ENCODE measurements around the gene UPF1. TPM values are rescaled to one million over a fixed set of nuclear protein-coding genes. Genes with fewer than 3 reads are reported as not detected.

UPF1 gene
- total and polyA plus RNA-seq, 12 donors = 27.6 to 141 (median 72.3) TPM

- TF ChIP-seq CTCF (IDR thresholded peaks at IDR 0.05) (no peak), POLR2A (IDR thresholded peaks at IDR 0.05) (no peak)
- Histone ChIP-seq H3K27ac (no peak overlapping the region), H3K4me1 (replicated peaks in 1 of 2) (no peaks in the 10 kb centered on the region), H3K4me3 (no peak overlapping the region), H3K9me3 (replicated peaks in 1 of 3) (no peaks in the 10 kb centered on the region), H3K27me3 (no peaks in the 10 kb centered on the region), H3K36me3 (replicated peaks in 1 of 2) (no peaks in the 10 kb centered on the region)
- 88 to 93% (median 91%) methylated on average over 19 to 25 of the region's 25 CpGs for WGBS, 4 donors
- no peak for DNase-seq
- intact Hi-C loops (cut with DNase I) = no loop called here
Measured at GRCh38 chr19:18878058-18878797, 46.5 kb downstream of the UPF1 start.

DNA sequence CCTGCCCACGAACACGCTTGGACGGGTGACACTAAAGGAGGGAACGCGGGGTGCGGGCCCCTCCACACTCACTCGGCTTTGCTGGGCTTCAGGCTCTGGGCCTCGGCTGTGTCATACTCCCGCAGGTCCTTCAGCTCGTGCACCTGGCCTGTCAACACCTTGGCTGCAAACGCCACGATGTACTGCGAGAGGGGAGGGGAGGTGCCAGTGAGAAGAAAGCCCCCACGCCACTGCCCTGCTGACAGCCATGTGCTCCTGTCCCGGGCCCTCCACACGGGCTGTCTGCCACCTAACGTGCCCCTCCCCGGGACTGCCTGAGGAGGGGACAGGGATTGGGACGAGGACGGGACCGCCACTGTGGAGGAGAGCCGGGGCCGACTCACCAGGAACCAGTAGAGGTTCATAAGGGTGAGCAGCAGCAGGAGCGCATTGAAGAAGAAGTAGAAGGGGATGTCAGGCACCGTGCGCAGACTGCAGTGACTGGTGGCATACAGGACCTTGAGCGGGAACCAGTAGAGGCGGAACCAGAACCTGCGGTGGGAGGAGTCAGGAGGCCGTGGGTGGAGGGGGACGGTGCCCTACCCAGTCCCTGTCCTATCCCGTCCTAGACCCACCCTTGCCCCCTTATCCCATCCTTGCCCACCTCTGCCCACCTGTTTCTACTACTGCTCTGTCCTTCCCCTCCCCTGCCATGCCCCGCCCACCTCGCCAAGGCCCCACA, 47.3 kb downstream of the UPF1 start:
- no peaks in the 10 kb centered on the region for H3K9me3 ChIP-seq (replicated peaks in 1 of 3)
- H3K36me3 ChIP-seq (replicated peaks in 1 of 2) = no peaks in the 10 kb centered on the region
- WGBS, 4 donors = 87 to 92% (median 89%) methylated on average over 20 to 34 of the region's 34 CpGs
- no peak overlapping the region for H3K27ac ChIP-seq
- no peaks in the 10 kb centered on the region for H3K4me1 ChIP-seq (replicated peaks in 1 of 2)
- H3K27me3 ChIP-seq = no peaks in the 10 kb centered on the region
- intact Hi-C loops (cut with DNase I) = no loop called here
- DNase-seq = no peak
- no peak overlapping the region for H3K4me3 ChIP-seq
- TF ChIP-seq POLR2A (IDR thresholded peaks at IDR 0.05) = no peak
- TF ChIP-seq CTCF (IDR thresholded peaks at IDR 0.05) = no peak

- no peaks in the 10 kb centered on the region for H3K9me3 ChIP-seq (replicated peaks in 1 of 3)
- TF ChIP-seq CTCF (IDR thresholded peaks at IDR 0.05) (no peak), POLR2A (IDR thresholded peaks at IDR 0.05) (no peak)
- H3K4me3 ChIP-seq = no peak overlapping the region
- WGBS, 4 donors = 68 to 72% (median 69%) methylated on average over 11 to 13 of the region's 13 CpGs
- DNase-seq = no peak
- no peak overlapping the region for H3K27ac ChIP-seq
- no peaks in the 10 kb centered on the region for H3K36me3 ChIP-seq (replicated peaks in 1 of 2)
- H3K27me3 ChIP-seq = no peaks in the 10 kb centered on the region
- H3K4me1 ChIP-seq (replicated peaks in 1 of 2) = no peaks in the 10 kb centered on the region
- intact Hi-C loops (cut with DNase I) = no loop called here
Measured at GRCh38 chr19:18879579-18880373, 48.0 kb downstream of the UPF1 start.

DNA sequence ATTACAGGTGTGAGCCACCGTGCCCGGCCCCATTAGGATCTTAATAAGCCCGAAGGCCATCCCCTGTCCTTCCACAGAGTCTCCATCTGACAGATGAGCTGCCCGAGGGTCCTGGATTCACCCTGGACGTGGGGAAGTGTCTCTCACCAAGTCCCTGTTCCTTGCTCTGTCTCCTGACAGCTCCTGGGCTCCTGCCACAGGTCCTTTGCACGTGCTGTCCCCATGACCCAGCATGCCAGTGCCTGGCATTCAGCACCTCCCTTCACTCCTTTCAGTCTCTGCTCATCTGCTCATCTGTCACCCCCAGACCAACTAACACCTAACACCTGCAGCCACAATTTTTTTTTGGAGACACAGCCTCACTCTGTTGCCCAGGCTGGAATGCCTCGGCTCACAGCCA, 49.7 kb downstream of the UPF1 start:
- Histone ChIP-seq H3K4me1 (replicated peaks in 1 of 2) (no peaks in the 10 kb centered on the region), H3K9me3 (replicated peaks in 1 of 3) (no peaks in the 10 kb centered on the region), H3K27ac (no peak overlapping the region), H3K36me3 (replicated peaks in 1 of 2) (no peaks in the 10 kb centered on the region), H3K4me3 (no peak overlapping the region), H3K27me3 (no peaks in the 10 kb centered on the region)
- WGBS, 4 donors = 86 to 96% (median 93%) methylated on average over 6 to 7 of the region's 7 CpGs
- no peak for TF ChIP-seq POLR2A (IDR thresholded peaks at IDR 0.05)
- TF ChIP-seq CTCF (IDR thresholded peaks at IDR 0.05) = no peak
- DNase-seq = no peak
- intact Hi-C loops (cut with DNase I) = no loop called here

Data from adrenal gland (tissue), 12 donors.